ENCODE results near the gene FBXO7.

Gene FBXO7

GRCh38 chr22:32493551-32493950 lies 18.9 kb downstream of the FBXO7 start:
- H3K79me2 ChIP-seq (ENCODE audit: insufficient read depth, low read length) = 0 out of 2 replicates have a peak, but pooled peaks cover 3% of the 10 kb centered on the region
- no peak overlapping the region for H2AFZ ChIP-seq (ENCODE audit: low read depth, low read length)
- no peak overlapping the region for H3K27ac ChIP-seq (ENCODE audit: low read length)
- no peak overlapping the region for H3K4me3 ChIP-seq (ENCODE audit: low read depth in 1 of 2, low read length in 2 of 2)
- H3K9me3 ChIP-seq (ENCODE audit: insufficient read depth, low read length, severe bottlenecking) = no peaks in the 10 kb centered on the region
- peaks cover 93% of the 10 kb centered on the region for H3K36me3 ChIP-seq (ENCODE audit: insufficient read depth, low read length)
- H3K27me3 ChIP-seq (ENCODE audit: insufficient read depth, low read length, poor library complexity) = no peaks in the 10 kb centered on the region
- no peaks in the 10 kb centered on the region for H3K4me1 ChIP-seq (ENCODE audit: insufficient read depth, low read length)
- peaks cover 3% of the 10 kb centered on the region; the same call in 1 of the 2 replicates for H4K20me1 ChIP-seq (ENCODE audit: insufficient read depth, low read length)
- TF ChIP-seq EZH2 (IDR thresholded peaks at IDR 0.05; ENCODE audit: borderline replicate concordance, low read depth, low read length, severe bottlenecking) = no peak
- TF ChIP-seq, protein P1, sequence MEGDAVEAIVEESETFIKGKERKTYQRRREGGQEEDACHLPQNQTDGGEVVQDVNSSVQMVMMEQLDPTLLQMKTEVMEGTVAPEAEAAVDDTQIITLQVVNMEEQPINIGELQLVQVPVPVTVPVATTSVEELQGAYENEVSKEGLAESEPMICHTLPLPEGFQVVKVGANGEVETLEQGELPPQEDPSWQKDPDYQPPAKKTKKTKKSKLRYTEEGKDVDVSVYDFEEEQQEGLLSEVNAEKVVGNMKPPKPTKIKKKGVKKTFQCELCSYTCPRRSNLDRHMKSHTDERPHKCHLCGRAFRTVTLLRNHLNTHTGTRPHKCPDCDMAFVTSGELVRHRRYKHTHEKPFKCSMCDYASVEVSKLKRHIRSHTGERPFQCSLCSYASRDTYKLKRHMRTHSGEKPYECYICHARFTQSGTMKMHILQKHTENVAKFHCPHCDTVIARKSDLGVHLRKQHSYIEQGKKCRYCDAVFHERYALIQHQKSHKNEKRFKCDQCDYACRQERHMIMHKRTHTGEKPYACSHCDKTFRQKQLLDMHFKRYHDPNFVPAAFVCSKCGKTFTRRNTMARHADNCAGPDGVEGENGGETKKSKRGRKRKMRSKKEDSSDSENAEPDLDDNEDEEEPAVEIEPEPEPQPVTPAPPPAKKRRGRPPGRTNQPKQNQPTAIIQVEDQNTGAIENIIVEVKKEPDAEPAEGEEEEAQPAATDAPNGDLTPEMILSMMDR (IDR thresholded peaks at IDR 0.05; ENCODE audit: borderline replicate concordance, extremely low read depth, low read length, poor library complexity, severe bottlenecking) = no peak
- H3K9ac ChIP-seq (ENCODE audit: low read depth, low read length) = no peak overlapping the region
- ATAC-seq (ENCODE audit: insufficient read depth, low read depth) (no peak), DNase-seq (no peak)
- H3K4me2 ChIP-seq (ENCODE audit: insufficient read depth, low read length) = no peak overlapping the region

DNA sequence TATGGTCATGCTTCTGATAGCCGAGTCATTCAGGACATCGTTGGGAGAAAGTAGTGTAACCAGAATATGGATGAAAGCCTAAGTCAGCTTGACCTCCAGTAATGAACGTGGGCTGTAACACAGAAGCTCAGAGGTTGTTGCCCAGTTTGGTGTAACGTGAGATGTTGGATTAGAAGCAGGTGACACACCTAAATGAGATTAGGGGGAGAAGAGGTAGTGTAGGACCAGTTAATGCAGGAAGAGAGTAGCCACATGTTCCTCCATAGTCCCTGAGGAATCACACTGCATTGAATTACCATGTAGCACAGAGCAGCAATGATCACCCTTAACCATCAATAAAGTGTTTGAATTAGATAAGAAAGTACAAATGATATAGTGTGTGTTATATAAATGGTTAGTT lies 20.4 kb downstream of the FBXO7 start:
- no peaks in the 10 kb centered on the region for H3K27me3 ChIP-seq (ENCODE audit: insufficient read depth, low read length, poor library complexity)
- H3K4me1 ChIP-seq (ENCODE audit: insufficient read depth, low read length) = no peaks in the 10 kb centered on the region
- H3K9ac ChIP-seq (ENCODE audit: low read depth, low read length) = no peak overlapping the region
- no peak for ATAC-seq (ENCODE audit: insufficient read depth, low read depth)
- TF ChIP-seq, protein P1 (IDR thresholded peaks at IDR 0.05; ENCODE audit: borderline replicate concordance, extremely low read depth, low read length, poor library complexity, severe bottlenecking) = no peak
- TF ChIP-seq EZH2 (IDR thresholded peaks at IDR 0.05; ENCODE audit: borderline replicate concordance, low read depth, low read length, severe bottlenecking) = no peak
- DNase-seq = no peak
- no peak overlapping the region for H3K27ac ChIP-seq (ENCODE audit: low read length)
- no peaks in the 10 kb centered on the region for H4K20me1 ChIP-seq (ENCODE audit: insufficient read depth, low read length)
- peaks cover 90% of the 10 kb centered on the region for H3K36me3 ChIP-seq (ENCODE audit: insufficient read depth, low read length)
- no peak overlapping the region for H3K4me3 ChIP-seq (ENCODE audit: low read depth in 1 of 2, low read length in 2 of 2)
- H3K9me3 ChIP-seq (ENCODE audit: insufficient read depth, low read length, severe bottlenecking) = no peaks in the 10 kb centered on the region
- H2AFZ ChIP-seq (ENCODE audit: low read depth, low read length) = no peak overlapping the region
- H3K79me2 ChIP-seq (ENCODE audit: insufficient read depth, low read length) = no peaks in the 10 kb centered on the region
- H3K4me2 ChIP-seq (ENCODE audit: insufficient read depth, low read length) = no peak overlapping the region

GRCh38 chr22:32499666-32500065 lies 25.1 kb downstream of the FBXO7 start:
- no peak overlapping the region for H3K4me2 ChIP-seq (ENCODE audit: insufficient read depth, low read length)
- no peak overlapping the region for H3K4me3 ChIP-seq (ENCODE audit: low read depth in 1 of 2, low read length in 2 of 2)
- no peak overlapping the region for H2AFZ ChIP-seq (ENCODE audit: low read depth, low read length)
- no peak for ATAC-seq (ENCODE audit: insufficient read depth, low read depth)
- H3K36me3 ChIP-seq (ENCODE audit: insufficient read depth, low read length) = peaks cover 47% of the 10 kb centered on the region
- no peaks in the 10 kb centered on the region for H3K9me3 ChIP-seq (ENCODE audit: insufficient read depth, low read length, severe bottlenecking)
- DNase-seq = no peak
- no peak for TF ChIP-seq EZH2 (IDR thresholded peaks at IDR 0.05; ENCODE audit: borderline replicate concordance, low read depth, low read length, severe bottlenecking)
- TF ChIP-seq, protein P1 (IDR thresholded peaks at IDR 0.05; ENCODE audit: borderline replicate concordance, extremely low read depth, low read length, poor library complexity, severe bottlenecking) = no peak
- H4K20me1 ChIP-seq (ENCODE audit: insufficient read depth, low read length) = no peaks in the 10 kb centered on the region
- H3K9ac ChIP-seq (ENCODE audit: low read depth, low read length) = no peak overlapping the region
- no peak overlapping the region for H3K27ac ChIP-seq (ENCODE audit: low read length)
- H3K27me3 ChIP-seq (ENCODE audit: insufficient read depth, low read length, poor library complexity) = no peaks in the 10 kb centered on the region
- no peaks in the 10 kb centered on the region for H3K79me2 ChIP-seq (ENCODE audit: insufficient read depth, low read length)
- no peaks in the 10 kb centered on the region for H3K4me1 ChIP-seq (ENCODE audit: insufficient read depth, low read length)
